HEK293 (cell line): ENCODE data around the gene ISOC1.

ENCODE experiments used
- GLIS2 ChIP-seq: fragments of 450-650 bp; formaldehyde crosslinking; IDR thresholded peaks from 2 replicates; pipeline ENCODE4 v1.5.1; 2016; ENCODE audit warnings: missing biosample characterization, missing genetic modification characterization
- HOXA7 ChIP-seq: sonication (generic); formaldehyde crosslinking; IDR thresholded peaks from 2 replicates; pipeline ENCODE4 v1.8.1; 2022; ENCODE audit warnings: missing genetic modification reagents, borderline replicate concordance
- MEIS1 ChIP-seq: sonication (generic); formaldehyde crosslinking; IDR thresholded peaks from 2 replicates; pipeline ENCODE4 v1.8.1; 2022; ENCODE audit warnings: missing genetic modification reagents, mild to moderate bottlenecking, borderline replicate concordance
- PBX3 ChIP-seq: sonication (generic); formaldehyde crosslinking; IDR thresholded peaks from 2 replicates; pipeline ENCODE4 v1.8.1; 2022; ENCODE audit warnings: mild to moderate bottlenecking, moderate library complexity, missing genetic modification reagents
- SP2 ChIP-seq: fragments of 450-650 bp; formaldehyde crosslinking; IDR thresholded peaks from 2 replicates; pipeline ENCODE4 v1.5.1; 2016; ENCODE audit warnings: missing biosample characterization, missing genetic modification characterization
- YY1 ChIP-seq: fragments of 450-650 bp; formaldehyde crosslinking; IDR thresholded peaks from 2 replicates; pipeline ENCODE4 v1.5.1; 2018; ENCODE audit warnings: missing biosample characterization, missing genetic modification characterization
- ZBTB10 ChIP-seq: fragments of 450-650 bp; formaldehyde crosslinking; IDR thresholded peaks from 2 replicates; pipeline ENCODE4 v1.5.1; 2016; ENCODE audit warnings: missing biosample characterization, missing genetic modification characterization
- ZNF561 ChIP-seq: fragments of 450-650 bp; IDR thresholded peaks from 2 replicates; pipeline ENCODE4 v1.5.1; 2018; ENCODE audit warnings: missing biosample characterization, missing genetic modification characterization, borderline replicate concordance
- TF ChIP-seq, protein P1 (sequence below): fragments of 450-650 bp; formaldehyde crosslinking; IDR thresholded peaks from 2 replicates; pipeline ENCODE4 v1.5.1; 2016; ENCODE audit warnings: missing biosample characterization, missing genetic modification characterization
- TF ChIP-seq, protein P2 (sequence below): fragments of 450-650 bp; formaldehyde crosslinking; IDR thresholded peaks from 2 replicates; pipeline ENCODE4 v1.5.1; 2017; ENCODE audit warnings: missing biosample characterization, missing genetic modification characterization
- TF ChIP-seq, protein P3 (sequence below): fragments of 450-650 bp; formaldehyde crosslinking; IDR thresholded peaks from 2 replicates; pipeline ENCODE4 v1.5.1; 2016; ENCODE audit warnings: missing biosample characterization, missing genetic modification characterization
- TF ChIP-seq, protein P4 (sequence below): fragments of 450-650 bp; formaldehyde crosslinking; optimal IDR thresholded peaks from 2 replicates; pipeline ENCODE3; 2016; ENCODE audit warnings: missing biosample characterization, mild to moderate bottlenecking, missing genetic modification characterization
- TF ChIP-seq, protein P5 (sequence below): IDR thresholded peaks from 2 replicates; pipeline ENCODE4 v1.6.1; 2011; ENCODE audit warnings: mild to moderate bottlenecking, low read depth, low read length, borderline replicate concordance

- TF ChIP-seq, protein P1, sequence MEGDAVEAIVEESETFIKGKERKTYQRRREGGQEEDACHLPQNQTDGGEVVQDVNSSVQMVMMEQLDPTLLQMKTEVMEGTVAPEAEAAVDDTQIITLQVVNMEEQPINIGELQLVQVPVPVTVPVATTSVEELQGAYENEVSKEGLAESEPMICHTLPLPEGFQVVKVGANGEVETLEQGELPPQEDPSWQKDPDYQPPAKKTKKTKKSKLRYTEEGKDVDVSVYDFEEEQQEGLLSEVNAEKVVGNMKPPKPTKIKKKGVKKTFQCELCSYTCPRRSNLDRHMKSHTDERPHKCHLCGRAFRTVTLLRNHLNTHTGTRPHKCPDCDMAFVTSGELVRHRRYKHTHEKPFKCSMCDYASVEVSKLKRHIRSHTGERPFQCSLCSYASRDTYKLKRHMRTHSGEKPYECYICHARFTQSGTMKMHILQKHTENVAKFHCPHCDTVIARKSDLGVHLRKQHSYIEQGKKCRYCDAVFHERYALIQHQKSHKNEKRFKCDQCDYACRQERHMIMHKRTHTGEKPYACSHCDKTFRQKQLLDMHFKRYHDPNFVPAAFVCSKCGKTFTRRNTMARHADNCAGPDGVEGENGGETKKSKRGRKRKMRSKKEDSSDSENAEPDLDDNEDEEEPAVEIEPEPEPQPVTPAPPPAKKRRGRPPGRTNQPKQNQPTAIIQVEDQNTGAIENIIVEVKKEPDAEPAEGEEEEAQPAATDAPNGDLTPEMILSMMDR (tag by site-specific recombination), result no peak
- no peak for TF ChIP-seq ZNF561 (tag by site-specific recombination)
- TF ChIP-seq SP2 (tag by site-specific recombination), result no peak
- no peak for TF ChIP-seq ZBTB10 (tag by site-specific recombination)
- TF ChIP-seq GLIS2 (tag by site-specific recombination), result no peak
- TF ChIP-seq, protein P2, sequence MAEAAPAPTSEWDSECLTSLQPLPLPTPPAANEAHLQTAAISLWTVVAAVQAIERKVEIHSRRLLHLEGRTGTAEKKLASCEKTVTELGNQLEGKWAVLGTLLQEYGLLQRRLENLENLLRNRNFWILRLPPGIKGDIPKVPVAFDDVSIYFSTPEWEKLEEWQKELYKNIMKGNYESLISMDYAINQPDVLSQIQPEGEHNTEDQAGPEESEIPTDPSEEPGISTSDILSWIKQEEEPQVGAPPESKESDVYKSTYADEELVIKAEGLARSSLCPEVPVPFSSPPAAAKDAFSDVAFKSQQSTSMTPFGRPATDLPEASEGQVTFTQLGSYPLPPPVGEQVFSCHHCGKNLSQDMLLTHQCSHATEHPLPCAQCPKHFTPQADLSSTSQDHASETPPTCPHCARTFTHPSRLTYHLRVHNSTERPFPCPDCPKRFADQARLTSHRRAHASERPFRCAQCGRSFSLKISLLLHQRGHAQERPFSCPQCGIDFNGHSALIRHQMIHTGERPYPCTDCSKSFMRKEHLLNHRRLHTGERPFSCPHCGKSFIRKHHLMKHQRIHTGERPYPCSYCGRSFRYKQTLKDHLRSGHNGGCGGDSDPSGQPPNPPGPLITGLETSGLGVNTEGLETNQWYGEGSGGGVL (tag by site-specific recombination), result no peak
- no peak for TF ChIP-seq HOXA7 (CRISPR knock-in tag)
- no peak for TF ChIP-seq YY1 (tag by site-specific recombination)
- TF ChIP-seq MEIS1 (CRISPR knock-in tag), result no peak
- TF ChIP-seq, protein P3, sequence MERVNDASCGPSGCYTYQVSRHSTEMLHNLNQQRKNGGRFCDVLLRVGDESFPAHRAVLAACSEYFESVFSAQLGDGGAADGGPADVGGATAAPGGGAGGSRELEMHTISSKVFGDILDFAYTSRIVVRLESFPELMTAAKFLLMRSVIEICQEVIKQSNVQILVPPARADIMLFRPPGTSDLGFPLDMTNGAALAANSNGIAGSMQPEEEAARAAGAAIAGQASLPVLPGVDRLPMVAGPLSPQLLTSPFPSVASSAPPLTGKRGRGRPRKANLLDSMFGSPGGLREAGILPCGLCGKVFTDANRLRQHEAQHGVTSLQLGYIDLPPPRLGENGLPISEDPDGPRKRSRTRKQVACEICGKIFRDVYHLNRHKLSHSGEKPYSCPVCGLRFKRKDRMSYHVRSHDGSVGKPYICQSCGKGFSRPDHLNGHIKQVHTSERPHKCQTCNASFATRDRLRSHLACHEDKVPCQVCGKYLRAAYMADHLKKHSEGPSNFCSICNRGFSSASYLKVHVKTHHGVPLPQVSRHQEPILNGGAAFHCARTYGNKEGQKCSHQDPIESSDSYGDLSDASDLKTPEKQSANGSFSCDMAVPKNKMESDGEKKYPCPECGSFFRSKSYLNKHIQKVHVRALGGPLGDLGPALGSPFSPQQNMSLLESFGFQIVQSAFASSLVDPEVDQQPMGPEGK, result no peak
- TF ChIP-seq, protein P4, sequence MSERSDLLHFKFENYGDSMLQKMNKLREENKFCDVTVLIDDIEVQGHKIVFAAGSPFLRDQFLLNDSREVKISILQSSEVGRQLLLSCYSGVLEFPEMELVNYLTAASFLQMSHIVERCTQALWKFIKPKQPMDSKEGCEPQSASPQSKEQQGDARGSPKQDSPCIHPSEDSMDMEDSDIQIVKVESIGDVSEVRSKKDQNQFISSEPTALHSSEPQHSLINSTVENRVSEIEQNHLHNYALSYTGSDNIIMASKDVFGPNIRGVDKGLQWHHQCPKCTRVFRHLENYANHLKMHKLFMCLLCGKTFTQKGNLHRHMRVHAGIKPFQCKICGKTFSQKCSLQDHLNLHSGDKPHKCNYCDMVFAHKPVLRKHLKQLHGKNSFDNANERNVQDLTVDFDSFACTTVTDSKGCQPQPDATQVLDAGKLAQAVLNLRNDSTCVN (tag by site-specific recombination), result no peak
- TF ChIP-seq, protein P5, sequence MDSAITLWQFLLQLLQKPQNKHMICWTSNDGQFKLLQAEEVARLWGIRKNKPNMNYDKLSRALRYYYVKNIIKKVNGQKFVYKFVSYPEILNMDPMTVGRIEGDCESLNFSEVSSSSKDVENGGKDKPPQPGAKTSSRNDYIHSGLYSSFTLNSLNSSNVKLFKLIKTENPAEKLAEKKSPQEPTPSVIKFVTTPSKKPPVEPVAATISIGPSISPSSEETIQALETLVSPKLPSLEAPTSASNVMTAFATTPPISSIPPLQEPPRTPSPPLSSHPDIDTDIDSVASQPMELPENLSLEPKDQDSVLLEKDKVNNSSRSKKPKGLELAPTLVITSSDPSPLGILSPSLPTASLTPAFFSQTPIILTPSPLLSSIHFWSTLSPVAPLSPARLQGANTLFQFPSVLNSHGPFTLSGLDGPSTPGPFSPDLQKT, result no peak
- TF ChIP-seq PBX3 (CRISPR knock-in tag), result no peak
Observed at GRCh38 chr5:129112295-129112694, 17.7 kb downstream of the ISOC1 start.
